Endothelial cell (in vitro differentiated cells): ENCODE measurements around the gene GPR146. TPM values are rescaled to one million over a fixed set of nuclear protein-coding genes. Genes with fewer than 3 reads are reported as not detected.
"Not testable (repeated sequence)": the region's sequence is repeated elsewhere in the genome, so short reads cannot be mapped to it uniquely, and the experiment has no call there.

ENCODE experiments used
- DNase-seq: peaks from one replicate; pipeline ENCODE4 v3.0.0; 2021; ENCODE audit warnings: low spot score
- H3K27ac Mint-ChIP-seq: one replicate; pipeline ENCODE4 v1.8.0; 2021; ENCODE audit warnings: mixed read lengths, inconsistent platforms; ENCODE audit not compliant: unreplicated experiment
- H3K27me3 Mint-ChIP-seq: one replicate; pipeline ENCODE4 v1.8.0; 2021; ENCODE audit warnings: mild to moderate bottlenecking, moderate library complexity, mixed read lengths, inconsistent platforms; ENCODE audit not compliant: unreplicated experiment
- H3K36me3 Mint-ChIP-seq: one replicate; pipeline ENCODE4 v1.8.0; 2021; ENCODE audit warnings: mild to moderate bottlenecking, low read depth, mixed read lengths, inconsistent platforms; ENCODE audit not compliant: unreplicated experiment
- H3K4me1 Mint-ChIP-seq: one replicate; pipeline ENCODE4 v1.8.0; 2021; ENCODE audit warnings: mild to moderate bottlenecking, mixed read lengths, inconsistent platforms; ENCODE audit not compliant: unreplicated experiment
- H3K4me3 Mint-ChIP-seq: one replicate; pipeline ENCODE4 v1.8.0; 2021; ENCODE audit warnings: mild to moderate bottlenecking, mixed read lengths, inconsistent platforms; ENCODE audit not compliant: unreplicated experiment
- H3K9me3 Mint-ChIP-seq: one replicate; pipeline ENCODE4 v1.8.0; 2021; ENCODE audit warnings: mixed read lengths, inconsistent platforms; ENCODE audit not compliant: unreplicated experiment
- CTCF ChIP-seq: fragments of 200-600 bp; sonication (generic); IDR thresholded peaks from one replicate; pipeline ENCODE4 v1.5.0; 2021; ENCODE audit warnings: antibody characterized with exemption; ENCODE audit not compliant: unreplicated experiment
- total RNA-seq: library from RNA; stranded (reverse); fragmentation: NEBNext Ultra II Directional; extraction: Animal tissue kit (Norgen Biotek cat#: 25700); gene quantifications from one replicate; pipeline ENCODE4 v1.2.1, GENCODE V29; 2021; ENCODE audit not compliant: unreplicated experiment

Gene GPR146
- total RNA-seq, 1 donor from 2014 or later, result 8.1 TPM

GRCh38 chr7:1073142-1073977, 29.0 kb downstream of the GPR146 start:
- DNase-seq, result no peak
- Mint-ChIP-seq H3K27ac (peak overlapping the region; percentile 39), H3K4me1 (peaks cover 10% of the 10 kb centered on the region), H3K36me3 (peaks cover 9% of the 10 kb centered on the region), H3K9me3 (no peaks in the 10 kb centered on the region), H3K4me3 (peak overlapping the region; percentile 9), H3K27me3 (peaks cover 13% of the 10 kb centered on the region)
- no peak for TF ChIP-seq CTCF

- H3K27ac Mint-ChIP-seq, H3K36me3 Mint-ChIP-seq, H3K9me3 Mint-ChIP-seq, DNase-seq, H3K4me1 Mint-ChIP-seq: not testable (repeated sequence)
- Mint-ChIP-seq H3K27me3 (peaks cover 11% of the 10 kb centered on the region), H3K4me3 (peak overlapping the region; percentile 31)
Observed at GRCh38 chr7:1074018-1074417, 29.7 kb downstream of the GPR146 start.

- no peak for TF ChIP-seq CTCF
- peaks cover 11% of the 10 kb centered on the region for H3K27me3 Mint-ChIP-seq
- no peak overlapping the region for H3K27ac Mint-ChIP-seq
- no peaks in the 10 kb centered on the region for H3K9me3 Mint-ChIP-seq
- no peak overlapping the region for H3K4me3 Mint-ChIP-seq
- DNase-seq, result no peak
- peaks cover 12% of the 10 kb centered on the region for H3K4me1 Mint-ChIP-seq
- peaks cover 7% of the 10 kb centered on the region for H3K36me3 Mint-ChIP-seq
Observed at GRCh38 chr7:1074593-1075431, 30.5 kb downstream of the GPR146 start.

- Mint-ChIP-seq H3K27ac (no peak overlapping the region), H3K27me3 (peaks cover 6% of the 10 kb centered on the region), H3K36me3 (no peaks in the 10 kb centered on the region), H3K9me3 (no peaks in the 10 kb centered on the region), H3K4me1 (peaks cover 12% of the 10 kb centered on the region), H3K4me3 (no peak overlapping the region)
- TF ChIP-seq CTCF, result no peak
- DNase-seq, result no peak
Observed at GRCh38 chr7:1076184-1077072, 32.1 kb downstream of the GPR146 start.

GRCh38 chr7:1078519-1078918, 34.2 kb downstream of the GPR146 start:
- Mint-ChIP-seq H3K9me3 (no peaks in the 10 kb centered on the region), H3K36me3 (no peaks in the 10 kb centered on the region), H3K4me1 (peaks cover 16% of the 10 kb centered on the region), H3K27ac (no peak overlapping the region), H3K27me3 (peaks cover 3% of the 10 kb centered on the region), H3K4me3 (no peak overlapping the region)
- DNase-seq, result no peak
- no peak for TF ChIP-seq CTCF
